K562 (cell line): ENCODE results near the gene BMF. TPM values are rescaled to one million over a fixed set of nuclear protein-coding genes. Genes with fewer than 3 reads are reported as not detected.

Source experiments
- BDP1 ChIP-seq: IDR thresholded peaks from 3 replicates; pipeline ENCODE4 v1.6.1; 2011; ENCODE audit not compliant: insufficient read length, insufficient read depth
- BHLHE40 ChIP-seq: IDR thresholded peaks from 2 replicates; pipeline ENCODE4 v1.6.1; 2011; ENCODE audit warnings: low read length, improper control_type of control experiment
- BRCA1 ChIP-seq, 2 experiments: fragments of 450-650 bp in 1 of 2; sonication (generic) in 1 of 2; formaldehyde crosslinking in 1 of 2; IDR thresholded peaks; 2 replicates each; pipeline versions ENCODE4 v1.5.0 to v1.6.1; 2017 to 2020; ENCODE audit warnings: mild to moderate bottlenecking in 1 of 2, missing genetic modification reagents in 1 of 2
- CBX2 ChIP-seq: fragments of 200-600 bp; sonication (generic); IDR thresholded peaks from one replicate; pipeline ENCODE4 v1.6.1; 2012; ENCODE audit warnings: mild to moderate bottlenecking, low read length, inconsistent platforms; ENCODE audit not compliant: insufficient read depth, poor library complexity, severe bottlenecking
- CUX1 ChIP-seq: fragments of 200-800 bp; sonication (Bioruptor generic); IDR thresholded peaks from 2 replicates; pipeline ENCODE4 v1.6.1; 2016; ENCODE audit warnings: missing genetic modification characterization, missing compliant biosample characterization
- DMBX1 ChIP-seq: fragments of 250-450 bp; sonication (Bioruptor Pico); IDR thresholded peaks from 2 replicates; pipeline ENCODE4 v1.8.0; 2022; ENCODE audit warnings: inconsistent platforms, mild to moderate bottlenecking, moderate library complexity, borderline replicate concordance
- ESRRA ChIP-seq: fragments of 450-650 bp; IDR thresholded peaks from 2 replicates; pipeline ENCODE4 v1.6.1; 2014; ENCODE audit warnings: low read depth, mild to moderate bottlenecking, moderate library complexity, borderline replicate concordance
- FOSL1 ChIP-seq: fragments of 200-800 bp; sonication (Bioruptor generic); conservative IDR thresholded peaks from 2 replicates; pipeline ENCODE4 v1.6.1; 2016; ENCODE audit warnings: missing genetic modification characterization, missing compliant biosample characterization
- HEY1 ChIP-seq: fragments of 250-450 bp; sonication (Bioruptor Pico); IDR thresholded peaks from 2 replicates; pipeline ENCODE4 v1.5.0; 2020; ENCODE audit warnings: mild to moderate bottlenecking, moderate library complexity, borderline replicate concordance
- HNRNPK ChIP-seq: fragments of 200-400 bp; formaldehyde crosslinking; IDR thresholded peaks from one replicate; pipeline ENCODE4 v1.6.1; 2018; ENCODE audit warnings: mild to moderate bottlenecking, low read depth, low read length; ENCODE audit not compliant: poor library complexity, severe bottlenecking
- MTA3 ChIP-seq: fragments of 450-650 bp; formaldehyde crosslinking; IDR thresholded peaks from 2 replicates; pipeline ENCODE4 v1.6.1; 2017; ENCODE audit warnings: mild to moderate bottlenecking, borderline replicate concordance
- NFE2L1 ChIP-seq: fragments of 450-650 bp; IDR thresholded peaks from 2 replicates; pipeline ENCODE4 v1.6.1; 2016; ENCODE audit warnings: missing genetic modification characterization, low read depth, mild to moderate bottlenecking, missing compliant biosample characterization, moderate library complexity, borderline replicate concordance
- TAF9B ChIP-seq: fragments of 450-650 bp; IDR thresholded peaks from 2 replicates; pipeline ENCODE4 v1.6.1; 2018; ENCODE audit warnings: mild to moderate bottlenecking; ENCODE audit not compliant: partially characterized antibody
- TEAD4 ChIP-seq, 2 experiments: sonication (generic) in 1 of 2; formaldehyde crosslinking in 1 of 2; IDR thresholded peaks; 2 replicates each; pipeline versions ENCODE4 v1.6.1 to v1.8.0; 2012 to 2022; ENCODE audit warnings: borderline replicate concordance in 1 of 2, inconsistent platforms in 1 of 2, low read length in 1 of 2, mild to moderate bottlenecking in 1 of 2, missing genetic modification reagents in 1 of 2
- ZNF830 ChIP-seq: fragments of 250-450 bp; sonication (Bioruptor Pico); IDR thresholded peaks from 2 replicates; pipeline ENCODE4 v1.5.0; 2021; ENCODE audit warnings: mild to moderate bottlenecking
- ZSCAN29 ChIP-seq: fragments of 450-650 bp; IDR thresholded peaks from 2 replicates; pipeline ENCODE4 v1.6.1; 2017
- polyA plus RNA-seq, 8 experiments: library from polyadenylated mRNA; depleted of rRNA in 4 of 8; stranded (reverse) in 5 of 8; unstranded in 3 of 8; fragments of >200 nt; fragmentation: Nextera tagmentation in 2 of 8; fragmentation: Illumina TruSeq in 1 of 8; extraction: Ambion mirVana in 2 of 8; extraction: Trizol in 1 of 8; gene quantifications; 2 replicates each; pipeline versions ENCODE4 v1.2.1 to v1.2.3, GENCODE V29; 2011 to 2014; ENCODE audit warnings: inconsistent platforms in 1 of 8, missing spikeins in 1 of 8
- total RNA-seq, 7 experiments: library from RNA; depleted of rRNA in 6 of 7; stranded (reverse); fragments of >200 nt in 6 of 7; fragmentation: Illumina TruSeq in 2 of 7; extraction: Trizol in 2 of 7; gene quantifications; 2 replicates each; pipeline versions ENCODE4 v1.2.1 to v1.2.3, GENCODE V29; 2011 to 2021; ENCODE audit warnings: low replicate concordance in 1 of 7
- TF ChIP-seq, protein P1 (sequence below), 2 experiments: fragments of 250-450 bp in 1 of 2; fragments of 450-650 bp in 1 of 2; sonication (Bioruptor Pico) in 1 of 2; IDR thresholded peaks; 2 replicates each; pipeline versions ENCODE4 v1.6.1 to v1.8.0; 2016 to 2021; ENCODE audit warnings: mild to moderate bottlenecking in 2 of 2, moderate library complexity in 2 of 2, missing compliant biosample characterization in 1 of 2, missing genetic modification characterization in 1 of 2
- TF ChIP-seq, protein P2 (sequence below): fragments of 250-450 bp; sonication (Bioruptor Pico); IDR thresholded peaks from 2 replicates; pipeline ENCODE4 v1.8.0; 2021; ENCODE audit warnings: moderate library complexity, mild to moderate bottlenecking, inconsistent platforms
- TF ChIP-seq, protein P3 (sequence below): sonication (generic); formaldehyde crosslinking; IDR thresholded peaks from 2 replicates; pipeline ENCODE4 v1.8.0; 2022; ENCODE audit warnings: mild to moderate bottlenecking, missing genetic modification reagents

Gene BMF
- total and polyA plus RNA-seq, 9 of the 15 experiments (the other 6 are each of a cell fraction or from before 2014, with no cell fraction given): 0.25 to 0.91 (median 0.59) TPM; not detected in 2

- TF ChIP-seq, protein P1, sequence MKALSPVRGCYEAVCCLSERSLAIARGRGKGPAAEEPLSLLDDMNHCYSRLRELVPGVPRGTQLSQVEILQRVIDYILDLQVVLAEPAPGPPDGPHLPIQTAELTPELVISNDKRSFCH (CRISPR knock-in tag; IDR thresholded peaks at IDR 0.05): no peak
- TF ChIP-seq, protein P1 (tag; IDR thresholded peaks at IDR 0.05): no peak
- no peak for TF ChIP-seq TAF9B
- TF ChIP-seq DMBX1: no peak
- no peak for TF ChIP-seq BRCA1 (IDR thresholded peaks at IDR 0.05)
- no peak for TF ChIP-seq BRCA1 (CRISPR knock-in tag; IDR thresholded peaks at IDR 0.05)
- TF ChIP-seq, protein P2, sequence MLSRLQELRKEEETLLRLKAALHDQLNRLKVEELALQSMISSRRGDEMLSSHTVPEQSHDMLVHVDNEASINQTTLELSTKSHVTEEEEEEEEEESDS (CRISPR knock-in tag): no peak
- TF ChIP-seq HNRNPK: no peak
- no peak for TF ChIP-seq NFE2L1 (tag)
- TF ChIP-seq, protein P3, sequence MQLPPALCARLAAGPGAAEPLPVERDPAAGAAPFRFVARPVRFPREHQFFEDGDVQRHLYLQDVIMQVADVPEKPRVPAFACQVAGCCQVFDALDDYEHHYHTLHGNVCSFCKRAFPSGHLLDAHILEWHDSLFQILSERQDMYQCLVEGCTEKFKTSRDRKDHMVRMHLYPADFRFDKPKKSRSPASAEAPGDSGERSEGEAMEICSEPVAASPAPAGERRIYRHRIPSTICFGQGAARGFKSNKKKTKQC: no peak
- TF ChIP-seq ZSCAN29: no peak
- peak; percentile 82; the same call in 1 of the 2 replicates for TF ChIP-seq MTA3
- TF ChIP-seq CBX2: no peak
- TF ChIP-seq FOSL1 (tag): no peak
- TF ChIP-seq ESRRA: peak; percentile 76
- TF ChIP-seq CUX1 (CRISPR knock-in tag): no peak
- peak; percentile 73 for TF ChIP-seq TEAD4 (IDR thresholded peaks at IDR 0.05; ENCODE audit: low read length)
- no peak for TF ChIP-seq TEAD4 (CRISPR knock-in tag; IDR thresholded peaks at IDR 0.05; ENCODE audit: borderline replicate concordance)
- 0 out of 2 replicates have a peak, but pooled peaks have one; percentile 18 for TF ChIP-seq ZNF830 (CRISPR knock-in tag)
- peak; percentile 70 for TF ChIP-seq BHLHE40
- TF ChIP-seq HEY1 (CRISPR knock-in tag): no peak
- no peak for TF ChIP-seq BDP1
Measured at GRCh38 chr15:40108855-40109735, at the start of gene BMF (continued).
